HepG2 (cell line): ENCODE results near the gene CORT. TPM values are rescaled to one million over a fixed set of nuclear protein-coding genes. Genes with fewer than 3 reads are reported as not detected.

Source experiments
- ARID3A ChIP-seq: IDR thresholded peaks from 2 replicates; pipeline ENCODE4 v1.6.1; 2012; ENCODE audit warnings: low read depth, low read length, improper control_type of control experiment
- ASH2L ChIP-seq: fragments of 300-600, 200-600 bp; sonication (generic); IDR thresholded peaks from 2 replicates; pipeline ENCODE4 v1.7.0; 2017; ENCODE audit warnings: low read depth, mild to moderate bottlenecking, moderate library complexity, mixed read lengths, low read length; ENCODE audit not compliant: insufficient read length
- FOXK1 ChIP-seq: sonication (generic); formaldehyde crosslinking; IDR thresholded peaks from 2 replicates; pipeline ENCODE4 v1.4.0; 2020; ENCODE audit warnings: low read depth, missing genetic modification reagents, borderline replicate concordance
- GFI1 ChIP-seq: sonication (generic); formaldehyde crosslinking; IDR thresholded peaks from 2 replicates; pipeline ENCODE4 v1.5.0; 2020; ENCODE audit warnings: missing genetic modification reagents, mild to moderate bottlenecking, borderline replicate concordance
- GZF1 ChIP-seq: sonication (generic); formaldehyde crosslinking; IDR thresholded peaks from 2 replicates; pipeline ENCODE4 v1.5.1; 2020; ENCODE audit warnings: mild to moderate bottlenecking, missing genetic modification reagents
- HES4 ChIP-seq: sonication (generic); formaldehyde crosslinking; IDR thresholded peaks from 2 replicates; pipeline ENCODE4 v1.9.0; 2021; ENCODE audit warnings: mild to moderate bottlenecking, missing genetic modification reagents, borderline replicate concordance
- HIC2 ChIP-seq: sonication (generic); formaldehyde crosslinking; IDR thresholded peaks from 2 replicates; pipeline ENCODE4 v1.9.0; 2022; ENCODE audit warnings: low read depth, missing genetic modification reagents
- HOXD1 ChIP-seq: sonication (generic); formaldehyde crosslinking; IDR thresholded peaks from 2 replicates; pipeline ENCODE4 v1.5.0; 2020; ENCODE audit warnings: missing genetic modification reagents
- KLF6 ChIP-seq: IDR thresholded peaks from 2 replicates; pipeline ENCODE4 v1.8.0; 2016; ENCODE audit warnings: missing biosample characterization, missing genetic modification reagents
- KLF9 ChIP-seq: IDR thresholded peaks from 2 replicates; pipeline ENCODE4 v1.6.1; 2016; ENCODE audit warnings: low read depth
- KMT2A ChIP-seq: sonication (generic); formaldehyde crosslinking; IDR thresholded peaks from 2 replicates; pipeline ENCODE4 v1.4.0; 2020; ENCODE audit warnings: missing genetic modification reagents
- NFYB ChIP-seq: sonication (generic); formaldehyde crosslinking; IDR thresholded peaks from 2 replicates; pipeline ENCODE4 v1.4.0; 2020; ENCODE audit warnings: missing genetic modification reagents
- NR2F6 ChIP-seq, 2 experiments: IDR thresholded peaks; 2 replicates each; pipeline ENCODE4 v1.6.1; 2016; ENCODE audit warnings: antibody characterized with exemption in 1 of 2, mild to moderate bottlenecking in 1 of 2
- NRL ChIP-seq: sonication (generic); formaldehyde crosslinking; IDR thresholded peaks from 2 replicates; pipeline ENCODE4 v1.5.0; 2020; ENCODE audit warnings: missing genetic modification reagents, mild to moderate bottlenecking, moderate library complexity, borderline replicate concordance
- PATZ1 ChIP-seq: sonication (generic); formaldehyde crosslinking; IDR thresholded peaks from 2 replicates; pipeline ENCODE4 v1.4.0; 2020; ENCODE audit warnings: missing genetic modification reagents
- RFXAP ChIP-seq: sonication (generic); formaldehyde crosslinking; IDR thresholded peaks from 2 replicates; pipeline ENCODE4 v1.4.0; 2020; ENCODE audit warnings: missing genetic modification reagents, borderline replicate concordance
- SNAPC5 ChIP-seq: sonication (generic); formaldehyde crosslinking; IDR thresholded peaks from 2 replicates; pipeline ENCODE4 v1.8.1; 2023; ENCODE audit warnings: mild to moderate bottlenecking, missing genetic modification reagents, borderline replicate concordance
- TCF12 ChIP-seq, 2 experiments: fragments of 450-650 bp in 1 of 2; sonication (generic) in 1 of 2; formaldehyde crosslinking in 1 of 2; IDR thresholded peaks; 2 replicates each; pipeline versions ENCODE4 v1.6.1 to v1.8.0; 2017 to 2022; ENCODE audit warnings: antibody characterized with exemption in 1 of 2, mild to moderate bottlenecking in 1 of 2, missing genetic modification reagents in 1 of 2, moderate library complexity in 1 of 2
- ZNF737 ChIP-seq: sonication (generic); formaldehyde crosslinking; IDR thresholded peaks from 2 replicates; pipeline ENCODE4 v1.5.0; 2020; ENCODE audit warnings: missing genetic modification reagents, mild to moderate bottlenecking, borderline replicate concordance
- ZNF800 ChIP-seq: sonication (generic); formaldehyde crosslinking; IDR thresholded peaks from 2 replicates; pipeline ENCODE4 v1.4.0; 2020; ENCODE audit warnings: missing genetic modification reagents
- polyA plus RNA-seq, 8 experiments: library from polyadenylated mRNA; depleted of rRNA in 3 of 8; stranded (reverse) in 7 of 8; unstranded in 1 of 8; fragments of >200 nt; fragmentation: Illumina TruSeq in 4 of 8; extraction: Trizol in 4 of 8; gene quantifications; 2 replicates each; pipeline versions ENCODE4 v1.2.1 to v1.2.3, GENCODE V29; 2011 to 2016; ENCODE audit warnings: low read depth in 4 of 8, missing spikeins in 1 of 8, mixed read lengths in 1 of 8; ENCODE audit not compliant: insufficient read depth in 1 of 8
- total RNA-seq, 5 experiments: library from RNA; depleted of rRNA; stranded (reverse); fragments of >200 nt; fragmentation: Illumina TruSeq; extraction: Trizol; gene quantifications; 2 replicates each; pipeline ENCODE4 v1.2.3, GENCODE V29; 2016; ENCODE audit warnings: low read depth in 1 of 5

The CORT gene
- total and polyA plus RNA-seq, 2 of the 13 experiments (the other 11 are each of a cell fraction or from before 2014, with no cell fraction given), result 0.11 to 0.62 TPM

GRCh38 chr1:10474613-10475507 lies 25.0 kb downstream of the CORT start, which contains the start of gene PEX14 (continued):
- no peak for TF ChIP-seq TCF12 (IDR thresholded peaks at IDR 0.05)
- 0 out of 2 replicates have a peak, but pooled peaks have one; percentile 43 for TF ChIP-seq TCF12 (CRISPR knock-in tag; IDR thresholded peaks at IDR 0.05)
- no peak for TF ChIP-seq ARID3A
- TF ChIP-seq PATZ1 (CRISPR knock-in tag), result peak; percentile 59
- TF ChIP-seq RFXAP, result peak; percentile 61; the same call in 1 of the 2 replicates
- TF ChIP-seq GFI1 (CRISPR knock-in tag), result 0 out of 2 replicates have a peak, but pooled peaks have one; percentile 32
- peak; percentile 81 for TF ChIP-seq ASH2L
- 0 out of 2 replicates have a peak, but pooled peaks have one; percentile 7 for TF ChIP-seq HES4 (CRISPR knock-in tag)
- 0 out of 2 replicates have a peak, but pooled peaks have one; percentile 3 for TF ChIP-seq ZNF737
- 0 out of 2 replicates have a peak, but pooled peaks have one; percentile 10 for TF ChIP-seq GZF1 (CRISPR knock-in tag)
- TF ChIP-seq KLF6, result peak; percentile 48; the same call in 1 of the 2 replicates
- TF ChIP-seq NRL (CRISPR knock-in tag), result 0 out of 2 replicates have a peak, but pooled peaks have one; percentile 49
- no peak for TF ChIP-seq HIC2 (CRISPR knock-in tag)
- TF ChIP-seq SNAPC5, result no peak
- peak; percentile 44; the same call in 1 of the 2 replicates for TF ChIP-seq NR2F6 (IDR thresholded peaks at IDR 0.05)
- TF ChIP-seq NR2F6 (CRISPR knock-in tag; IDR thresholded peaks at IDR 0.05), result peak; percentile 76
- TF ChIP-seq NFYB (CRISPR knock-in tag), result peak; percentile 61
- peak; percentile 65; the same call in 1 of the 2 replicates for TF ChIP-seq FOXK1 (CRISPR knock-in tag)
- peak; percentile 76 for TF ChIP-seq HOXD1
- TF ChIP-seq KMT2A (CRISPR knock-in tag), result peak; percentile 89
- TF ChIP-seq KLF9 (CRISPR knock-in tag), result no peak
- no peak for TF ChIP-seq ZNF800 (CRISPR knock-in tag)
